ENCODE results near the gene L3MBTL1.

The L3MBTL1 gene

DNA sequence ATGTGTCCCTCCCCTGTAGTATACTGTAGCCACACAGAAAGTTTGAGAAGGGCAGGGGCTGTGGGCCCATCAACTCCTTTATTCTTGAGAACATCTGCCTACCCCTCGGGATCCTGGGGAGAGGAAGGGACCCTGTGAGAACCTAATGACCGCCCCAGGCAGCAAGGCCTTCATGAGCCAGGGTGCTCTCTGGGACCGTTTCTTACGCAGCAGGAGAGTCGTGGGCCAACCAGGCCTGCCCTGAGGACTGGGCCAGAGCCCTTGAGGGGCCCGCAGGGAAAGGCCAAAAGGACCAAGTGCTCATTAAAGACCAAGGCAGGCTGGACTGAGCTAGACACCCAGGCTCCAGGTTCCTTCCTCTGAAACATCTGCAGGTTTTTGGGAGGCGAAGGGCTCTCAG lies 56.5 kb downstream of the L3MBTL1 start:
- in situ Hi-C loops (cut with HindIII; ENCODE audit: low sequenced_read_pairs), result no loop called here
- no peak overlapping the region for H3K4me3 ChIP-seq (ENCODE audit: low read depth, low read length)
- TF ChIP-seq, protein P1, sequence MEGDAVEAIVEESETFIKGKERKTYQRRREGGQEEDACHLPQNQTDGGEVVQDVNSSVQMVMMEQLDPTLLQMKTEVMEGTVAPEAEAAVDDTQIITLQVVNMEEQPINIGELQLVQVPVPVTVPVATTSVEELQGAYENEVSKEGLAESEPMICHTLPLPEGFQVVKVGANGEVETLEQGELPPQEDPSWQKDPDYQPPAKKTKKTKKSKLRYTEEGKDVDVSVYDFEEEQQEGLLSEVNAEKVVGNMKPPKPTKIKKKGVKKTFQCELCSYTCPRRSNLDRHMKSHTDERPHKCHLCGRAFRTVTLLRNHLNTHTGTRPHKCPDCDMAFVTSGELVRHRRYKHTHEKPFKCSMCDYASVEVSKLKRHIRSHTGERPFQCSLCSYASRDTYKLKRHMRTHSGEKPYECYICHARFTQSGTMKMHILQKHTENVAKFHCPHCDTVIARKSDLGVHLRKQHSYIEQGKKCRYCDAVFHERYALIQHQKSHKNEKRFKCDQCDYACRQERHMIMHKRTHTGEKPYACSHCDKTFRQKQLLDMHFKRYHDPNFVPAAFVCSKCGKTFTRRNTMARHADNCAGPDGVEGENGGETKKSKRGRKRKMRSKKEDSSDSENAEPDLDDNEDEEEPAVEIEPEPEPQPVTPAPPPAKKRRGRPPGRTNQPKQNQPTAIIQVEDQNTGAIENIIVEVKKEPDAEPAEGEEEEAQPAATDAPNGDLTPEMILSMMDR (IDR thresholded peaks at IDR 0.05; ENCODE audit: low read depth, low read length, missing control alignments), result no peak

DNA sequence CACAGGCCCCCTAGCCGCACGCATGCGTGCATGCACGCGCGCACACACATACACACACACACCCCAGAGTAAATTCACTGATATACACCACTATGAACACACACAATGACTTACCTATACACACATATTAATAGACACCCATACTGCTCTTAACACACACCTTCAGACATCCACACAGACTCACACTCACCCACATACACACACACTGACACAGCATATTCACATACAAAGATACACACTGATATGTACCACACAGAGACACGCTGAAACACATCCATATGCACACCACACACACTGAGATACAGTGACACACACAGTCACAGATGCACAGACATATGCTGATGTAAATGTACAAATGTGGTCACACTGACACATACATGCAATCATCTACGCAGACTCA lies 57.0 kb downstream of the L3MBTL1 start:
- in situ Hi-C loops (cut with HindIII; ENCODE audit: low sequenced_read_pairs), result no loop called here
- DNase-seq (ENCODE audit: low read depth), result no peak
- TF ChIP-seq, protein P1 (IDR thresholded peaks at IDR 0.05; ENCODE audit: low read depth, low read length, missing control alignments), result no peak
- H3K4me3 ChIP-seq (ENCODE audit: low read depth, low read length), result no peak overlapping the region

More for the DNA sequence above, 56.5 kb downstream of the L3MBTL1 start:
- DNase-seq (ENCODE audit: low read depth), result no peak

DNA sequence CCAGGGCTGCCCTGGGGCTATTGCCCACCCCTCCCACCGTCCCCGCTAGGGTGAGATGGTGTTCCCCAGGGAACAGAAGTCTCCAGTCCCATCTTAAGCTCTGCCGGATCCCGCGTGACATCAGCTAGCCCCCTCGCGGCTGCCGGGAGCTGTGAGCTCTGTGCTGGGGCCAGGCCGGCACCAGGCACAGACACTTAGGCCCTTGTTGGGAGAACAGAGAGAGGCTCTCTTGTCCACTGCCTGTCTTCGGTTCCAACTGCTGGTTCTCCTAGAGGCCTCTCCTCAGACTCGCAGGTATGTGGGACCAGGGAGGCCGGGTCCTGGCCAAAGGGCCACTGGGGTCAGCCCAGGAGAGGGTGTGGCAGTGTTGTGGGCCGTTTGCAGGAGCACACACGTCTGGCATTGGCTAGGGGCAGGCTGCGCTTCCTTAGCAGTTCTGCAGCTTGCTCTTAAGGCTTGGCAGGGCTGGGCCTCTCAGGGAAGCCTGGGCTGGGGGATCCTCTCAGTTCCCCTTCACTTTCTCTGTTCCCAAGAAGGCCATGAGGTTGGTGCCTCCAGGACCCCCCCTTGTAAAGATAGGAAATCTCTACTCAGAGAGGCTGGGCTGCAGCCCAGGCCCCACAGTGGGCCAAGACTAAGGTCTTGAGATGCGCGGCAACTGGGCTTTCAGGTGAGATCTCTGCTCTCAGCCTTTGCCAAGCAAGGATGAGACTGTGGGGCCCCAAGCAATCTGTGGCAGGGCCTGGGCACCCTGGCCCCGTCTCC lies 57.7 kb downstream of the L3MBTL1 start:
- TF ChIP-seq, protein P1 (IDR thresholded peaks at IDR 0.05; ENCODE audit: low read depth, low read length, missing control alignments), result no peak
- in situ Hi-C loops (cut with HindIII; ENCODE audit: low sequenced_read_pairs), result no loop called here
- DNase-seq (ENCODE audit: low read depth), result no peak
- no peak overlapping the region for H3K4me3 ChIP-seq (ENCODE audit: low read depth, low read length)

DNA sequence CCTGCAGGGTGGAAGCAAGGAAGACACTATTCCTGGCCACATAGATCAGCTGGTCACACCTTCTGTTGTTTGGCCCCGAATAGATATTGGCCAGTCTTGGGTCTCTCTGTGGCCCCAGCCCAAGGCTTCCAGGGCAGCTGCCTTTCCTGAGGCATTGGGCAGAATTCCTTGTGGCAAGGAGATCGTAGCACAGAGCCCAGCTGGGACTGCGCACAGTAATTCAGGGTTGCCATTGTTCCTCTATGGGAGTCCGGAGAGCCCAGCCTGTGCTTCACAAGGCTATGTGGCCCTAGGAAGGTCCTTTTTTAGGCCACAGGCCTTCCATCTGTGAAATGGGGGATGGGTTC lies 58.2 kb downstream of the L3MBTL1 start:
- in situ Hi-C loops (cut with HindIII; ENCODE audit: low sequenced_read_pairs), result no loop called here
- no peak overlapping the region for H3K4me3 ChIP-seq (ENCODE audit: low read depth, low read length)
- TF ChIP-seq, protein P1 (IDR thresholded peaks at IDR 0.05; ENCODE audit: low read depth, low read length, missing control alignments), result no peak
- no peak for DNase-seq (ENCODE audit: low read depth)

DNA sequence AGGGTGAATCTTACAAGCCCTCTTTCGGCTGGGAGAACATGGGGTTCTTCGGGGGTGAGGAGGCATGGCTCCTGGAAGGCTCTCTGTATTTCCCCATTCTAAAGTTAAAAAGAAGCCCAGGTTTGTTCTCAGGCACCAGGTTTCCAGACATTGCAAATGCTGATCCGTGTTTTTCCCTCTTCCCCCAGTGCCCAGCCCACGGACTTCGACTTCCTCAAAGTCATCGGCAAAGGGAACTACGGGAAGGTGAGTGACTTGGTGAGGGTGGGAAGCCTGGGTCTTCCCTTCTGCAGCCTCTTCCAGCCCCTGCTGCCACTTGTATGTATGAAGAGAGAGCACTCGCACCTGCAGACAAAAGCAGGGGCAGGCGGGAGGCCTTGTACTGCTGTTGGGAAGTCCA lies 60.0 kb downstream of the L3MBTL1 start:
- TF ChIP-seq, protein P1 (IDR thresholded peaks at IDR 0.05; ENCODE audit: low read depth, low read length, missing control alignments), result no peak

DNA sequence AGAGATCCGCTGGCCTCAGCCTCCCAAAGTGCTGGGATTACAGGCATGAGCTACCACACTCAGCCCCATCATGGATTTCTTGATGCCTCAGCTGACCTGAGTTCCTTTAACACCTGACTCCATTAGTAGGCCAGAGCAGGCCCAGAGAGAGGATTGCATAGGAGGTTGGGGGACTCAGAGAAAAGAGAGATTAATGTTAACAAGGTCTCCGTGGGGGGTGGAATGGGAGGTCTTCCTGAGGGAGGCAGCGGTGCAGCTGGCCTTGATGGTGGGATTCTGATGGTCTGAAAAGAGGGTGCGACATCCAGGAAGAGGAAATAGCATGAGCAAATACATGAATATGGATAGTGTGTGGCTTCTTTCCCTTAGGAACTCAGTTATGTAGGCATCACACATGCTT lies 61.2 kb downstream of the L3MBTL1 start:
- in situ Hi-C loops (cut with HindIII; ENCODE audit: low sequenced_read_pairs), result no loop called here
- no peak overlapping the region for H3K4me3 ChIP-seq (ENCODE audit: low read depth, low read length)
- TF ChIP-seq, protein P1 (IDR thresholded peaks at IDR 0.05; ENCODE audit: low read depth, low read length, missing control alignments), result no peak
- no peak for DNase-seq (ENCODE audit: low read depth)

More for the DNA sequence above, 60.0 kb downstream of the L3MBTL1 start:
- H3K4me3 ChIP-seq (ENCODE audit: low read depth, low read length), result no peak overlapping the region
- in situ Hi-C loops (cut with HindIII; ENCODE audit: low sequenced_read_pairs), result no loop called here
- DNase-seq (ENCODE audit: low read depth), result no peak

Measured in astrocyte of the cerebellum (primary cell).